Fibroblast of lung (primary cell): Measurements from ENCODE around the gene FIS1.

Experiments
- EZH2 ChIP-seq: IDR thresholded peaks from 2 replicates; pipeline ENCODE4 v1.5.1; 2012; ENCODE audit warnings: low read length, control low read depth, mild to moderate bottlenecking; ENCODE audit errors: missing control alignments
- TF ChIP-seq, protein P1 (sequence below), 2 donors: IDR thresholded peaks in 1 of 2; conservative IDR thresholded peaks in 1 of 2; 1 replicate in 1 of 2; 2 replicates in 1 of 2; pipeline ENCODE4 v1.5.1; 2011 to 2012; ENCODE audit warnings: low read length in 2 of 2, control low read depth in 1 of 2, inconsistent platforms in 1 of 2, low read depth in 1 of 2, mild to moderate bottlenecking in 1 of 2

DNA sequence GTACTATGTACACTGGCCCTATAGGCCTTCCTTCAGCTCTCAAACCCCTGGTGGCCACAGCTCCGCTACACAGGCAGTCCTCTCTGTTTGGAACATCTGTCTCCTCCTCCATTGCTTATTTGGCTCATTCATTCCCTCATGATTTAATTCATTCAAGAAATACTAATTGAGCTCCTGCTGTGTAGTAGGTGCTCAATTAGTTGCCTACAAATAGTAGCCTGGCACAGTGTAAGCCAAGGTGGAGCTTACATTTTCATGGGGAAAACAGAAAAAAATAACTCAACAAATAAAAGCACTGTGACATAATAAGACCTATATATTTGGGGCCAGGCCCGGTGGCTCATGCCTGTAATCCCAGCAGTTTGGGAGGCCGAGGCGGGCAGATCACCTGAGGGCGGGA lies 3.4 kb upstream of the FIS1 start:
- TF ChIP-seq, protein P1, sequence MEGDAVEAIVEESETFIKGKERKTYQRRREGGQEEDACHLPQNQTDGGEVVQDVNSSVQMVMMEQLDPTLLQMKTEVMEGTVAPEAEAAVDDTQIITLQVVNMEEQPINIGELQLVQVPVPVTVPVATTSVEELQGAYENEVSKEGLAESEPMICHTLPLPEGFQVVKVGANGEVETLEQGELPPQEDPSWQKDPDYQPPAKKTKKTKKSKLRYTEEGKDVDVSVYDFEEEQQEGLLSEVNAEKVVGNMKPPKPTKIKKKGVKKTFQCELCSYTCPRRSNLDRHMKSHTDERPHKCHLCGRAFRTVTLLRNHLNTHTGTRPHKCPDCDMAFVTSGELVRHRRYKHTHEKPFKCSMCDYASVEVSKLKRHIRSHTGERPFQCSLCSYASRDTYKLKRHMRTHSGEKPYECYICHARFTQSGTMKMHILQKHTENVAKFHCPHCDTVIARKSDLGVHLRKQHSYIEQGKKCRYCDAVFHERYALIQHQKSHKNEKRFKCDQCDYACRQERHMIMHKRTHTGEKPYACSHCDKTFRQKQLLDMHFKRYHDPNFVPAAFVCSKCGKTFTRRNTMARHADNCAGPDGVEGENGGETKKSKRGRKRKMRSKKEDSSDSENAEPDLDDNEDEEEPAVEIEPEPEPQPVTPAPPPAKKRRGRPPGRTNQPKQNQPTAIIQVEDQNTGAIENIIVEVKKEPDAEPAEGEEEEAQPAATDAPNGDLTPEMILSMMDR (conservative IDR thresholded peaks at IDR 0.05 in 1 of 2, IDR thresholded peaks at IDR 0.05 in 1 of 2; ENCODE audit: low read depth in 1 of 2, low read length in 2 of 2): no peak
- TF ChIP-seq EZH2: no peak
